Limb (tissue), 2 donors: Measurements from ENCODE around the gene BAHCC1.
A peak's percentile ranks its signal among the peaks of the same experiment; 100 is the strongest.

Experiments
- DNase-seq, 2 donors: peaks; one replicate each; pipeline ENCODE4 v3.0.0-alpha.2; 2016; ENCODE audit errors: extremely low spot score in 2 of 2

Gene BAHCC1

DNA sequence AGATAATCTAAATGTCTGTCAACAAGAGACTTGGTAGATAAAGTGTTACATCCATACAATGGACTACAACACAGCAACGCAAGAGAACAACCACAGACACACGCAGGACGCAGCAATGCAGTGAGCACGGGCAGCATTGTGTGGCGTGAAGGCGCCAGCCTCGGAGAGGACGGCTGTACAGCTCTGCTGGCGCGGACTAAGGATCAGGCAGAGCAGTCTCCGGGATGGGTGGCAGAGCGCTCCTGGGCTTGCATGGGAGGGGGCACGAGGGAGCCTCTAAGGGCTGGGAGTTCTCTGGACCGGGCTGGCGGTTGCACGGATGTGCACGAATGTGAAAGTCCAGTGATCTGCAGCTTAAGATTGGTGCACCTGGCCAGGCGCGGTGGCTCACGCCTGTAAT lies 82.9 kb downstream of the BAHCC1 start:
- no peak for DNase-seq

DNA sequence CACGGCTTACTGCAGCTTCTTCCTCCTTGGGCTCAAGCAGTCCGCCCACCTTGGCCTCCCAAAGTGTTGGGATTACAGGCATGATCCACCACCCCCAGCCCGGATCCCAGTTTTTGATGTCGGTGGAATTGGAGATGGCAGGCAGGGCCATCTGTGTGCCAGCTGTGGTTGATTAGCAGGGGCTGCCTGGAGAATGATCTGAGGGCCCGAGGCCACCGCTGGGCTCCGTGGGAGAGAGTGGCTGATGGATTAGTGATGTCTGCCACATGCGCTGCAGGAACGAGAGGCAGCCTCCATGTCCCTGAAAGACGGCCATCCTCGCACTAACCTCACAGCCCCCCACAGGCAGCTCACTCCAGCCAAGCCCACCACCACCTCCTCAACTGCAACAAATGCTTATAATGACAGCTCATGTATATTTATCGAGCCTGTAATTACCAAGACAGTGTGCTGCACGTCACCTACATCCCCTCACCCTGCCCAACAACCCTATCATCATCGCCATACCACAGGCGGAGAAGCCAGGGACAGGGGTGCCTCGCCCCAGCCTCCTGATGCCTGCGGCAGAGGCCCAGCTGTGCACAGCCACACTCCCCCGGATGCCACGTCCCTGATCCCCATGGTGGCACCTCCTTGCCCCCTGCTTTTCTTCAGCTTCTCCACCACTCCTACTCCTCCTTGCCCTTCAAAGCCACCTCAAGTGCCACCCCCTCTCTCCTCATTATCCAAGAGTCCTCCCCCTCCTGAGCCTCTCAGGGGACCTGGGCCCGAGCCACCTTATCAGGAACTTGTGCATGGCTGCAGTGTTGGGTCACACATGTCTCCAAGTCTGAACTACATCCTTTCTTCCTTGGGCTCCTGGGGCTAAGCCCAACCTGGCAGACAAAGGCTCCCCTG lies 84.2 kb downstream of the BAHCC1 start:
- DNase-seq: no peak

DNA sequence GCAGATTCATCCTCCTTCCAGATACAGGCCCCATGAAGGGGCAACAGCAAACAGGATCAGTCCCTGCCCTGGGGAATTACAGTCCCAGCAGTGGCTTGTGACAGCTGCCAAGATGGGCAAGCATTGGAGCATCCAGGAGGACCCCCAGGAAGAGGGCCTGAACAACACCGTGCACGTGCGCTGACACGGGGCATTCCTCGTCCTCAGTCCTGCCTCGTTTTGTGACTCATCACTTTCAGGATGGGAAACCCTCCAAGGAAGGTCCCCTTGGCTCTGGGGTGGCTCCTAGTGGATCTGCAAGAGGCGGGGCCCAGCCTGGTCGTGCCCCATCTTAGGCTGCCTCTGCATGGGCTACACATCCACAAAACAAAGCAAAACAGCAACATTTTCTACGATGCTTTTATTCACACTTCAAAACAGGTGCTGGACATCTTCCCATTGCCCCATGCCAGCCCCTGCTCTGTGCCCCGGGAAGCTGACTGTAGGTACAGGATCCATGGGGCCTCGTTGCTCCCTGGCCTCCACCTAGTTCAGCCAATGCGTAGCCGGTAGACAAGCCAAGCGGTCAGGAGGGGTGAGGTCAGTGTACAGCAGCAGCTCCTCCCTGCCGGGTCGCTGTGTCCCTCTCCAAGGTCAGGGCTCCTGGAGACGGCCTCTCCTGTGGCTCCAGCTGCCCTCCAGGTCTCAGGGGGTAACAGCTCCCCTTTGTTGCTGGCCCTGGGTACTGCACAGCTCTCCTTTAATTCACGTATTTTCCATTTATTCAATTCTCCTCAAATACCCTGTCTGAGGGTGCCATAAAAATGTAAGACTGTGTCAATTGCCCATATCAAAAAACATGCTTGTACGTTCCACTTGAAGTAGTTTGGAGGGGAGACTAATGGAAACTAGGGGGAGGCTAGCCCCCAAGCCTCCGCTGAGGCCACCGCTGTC lies 85.1 kb downstream of the BAHCC1 start:
- DNase-seq: no peak

DNA sequence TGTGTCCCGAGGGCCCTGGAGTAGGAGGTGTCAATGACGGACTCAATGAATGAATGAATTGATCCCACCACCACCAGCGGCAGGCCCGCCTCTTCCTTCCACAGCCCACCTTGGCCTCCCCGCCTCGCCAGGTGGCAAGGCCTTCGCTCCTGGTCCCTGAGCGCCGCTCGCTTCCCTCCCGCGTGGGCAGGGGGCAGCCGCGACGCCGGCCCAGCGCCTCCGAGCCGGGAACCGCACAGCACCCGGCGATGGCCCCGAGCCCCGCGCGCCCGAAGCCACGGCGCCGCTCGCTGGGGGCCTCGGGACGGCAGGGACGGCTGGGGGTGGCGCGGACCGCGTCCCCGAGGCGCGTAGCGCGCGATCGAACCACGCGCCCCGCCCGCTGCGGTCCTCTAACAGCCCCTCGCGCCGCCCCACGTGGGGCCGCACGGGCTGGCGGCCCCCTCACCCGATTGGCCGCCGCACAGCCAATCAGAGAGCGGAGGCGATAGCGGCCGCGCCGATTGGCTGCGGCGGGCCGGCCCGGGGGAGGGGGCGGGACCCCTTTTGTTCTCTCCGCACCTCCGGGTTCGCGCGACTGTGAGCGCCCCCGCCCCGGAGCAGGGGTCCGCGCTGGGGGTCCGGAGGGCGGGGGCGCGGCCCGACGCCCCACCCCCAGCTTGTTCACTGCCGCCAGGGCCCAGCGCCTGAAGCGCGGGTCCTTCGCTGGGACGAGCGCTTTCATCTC lies 86.0 kb downstream of the BAHCC1 start:
- peak; percentile 91 to 92 for DNase-seq

DNA sequence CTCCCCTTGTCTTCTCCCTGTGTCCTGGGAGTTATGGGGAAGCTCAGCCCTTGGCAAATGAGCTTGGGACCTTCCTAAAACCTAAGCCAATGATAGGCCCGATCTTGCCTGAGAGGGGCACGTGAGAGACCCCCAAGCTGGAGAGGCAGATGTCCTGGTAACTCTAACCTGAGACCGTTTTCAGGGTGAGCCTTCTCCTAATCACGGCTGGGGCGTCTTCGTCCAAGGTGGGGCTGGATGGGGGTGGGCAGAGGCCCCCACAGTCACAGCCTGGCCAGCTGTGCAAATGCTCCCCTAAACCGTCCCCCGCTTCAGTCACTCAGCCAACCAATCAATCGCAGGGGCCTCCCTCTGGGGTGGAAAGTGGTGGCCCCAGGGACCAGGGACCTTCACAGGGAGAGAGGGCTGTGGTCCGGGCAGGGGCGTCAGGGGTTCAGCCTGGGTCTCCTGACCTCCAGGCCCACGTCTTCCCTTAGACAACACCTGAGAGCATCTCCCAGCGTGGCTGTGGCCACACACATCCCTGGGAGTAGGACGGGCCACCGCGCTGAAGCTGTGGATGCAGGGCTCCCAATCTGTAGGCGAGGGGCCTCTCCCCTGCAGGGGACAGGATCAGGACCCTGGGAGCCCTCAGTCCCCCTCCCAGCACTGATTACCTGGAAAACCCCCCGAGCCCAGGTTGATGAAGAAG lies 86.7 kb downstream of the BAHCC1 start:
- no peak for DNase-seq

DNA sequence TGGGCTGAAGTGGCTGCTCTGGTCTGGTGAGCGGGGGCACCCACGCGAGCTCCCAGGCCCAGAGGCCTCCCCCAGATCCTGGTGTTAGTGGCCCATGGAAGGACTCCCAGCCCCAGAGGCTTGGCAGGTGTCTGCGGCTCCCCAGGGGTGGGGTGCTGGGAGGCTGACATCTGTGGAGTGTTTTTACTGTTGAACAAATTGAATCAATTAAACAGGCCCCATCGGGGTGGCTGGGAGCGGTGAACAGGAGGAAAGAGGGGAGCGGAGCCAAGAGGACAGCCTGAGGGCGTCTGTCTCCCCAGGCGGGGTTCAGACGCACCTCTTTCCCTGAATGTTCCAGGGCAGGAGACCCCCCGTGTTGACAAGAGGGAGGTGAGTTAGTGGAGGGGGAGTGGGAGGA lies 87.4 kb downstream of the BAHCC1 start:
- no peak for DNase-seq

DNA sequence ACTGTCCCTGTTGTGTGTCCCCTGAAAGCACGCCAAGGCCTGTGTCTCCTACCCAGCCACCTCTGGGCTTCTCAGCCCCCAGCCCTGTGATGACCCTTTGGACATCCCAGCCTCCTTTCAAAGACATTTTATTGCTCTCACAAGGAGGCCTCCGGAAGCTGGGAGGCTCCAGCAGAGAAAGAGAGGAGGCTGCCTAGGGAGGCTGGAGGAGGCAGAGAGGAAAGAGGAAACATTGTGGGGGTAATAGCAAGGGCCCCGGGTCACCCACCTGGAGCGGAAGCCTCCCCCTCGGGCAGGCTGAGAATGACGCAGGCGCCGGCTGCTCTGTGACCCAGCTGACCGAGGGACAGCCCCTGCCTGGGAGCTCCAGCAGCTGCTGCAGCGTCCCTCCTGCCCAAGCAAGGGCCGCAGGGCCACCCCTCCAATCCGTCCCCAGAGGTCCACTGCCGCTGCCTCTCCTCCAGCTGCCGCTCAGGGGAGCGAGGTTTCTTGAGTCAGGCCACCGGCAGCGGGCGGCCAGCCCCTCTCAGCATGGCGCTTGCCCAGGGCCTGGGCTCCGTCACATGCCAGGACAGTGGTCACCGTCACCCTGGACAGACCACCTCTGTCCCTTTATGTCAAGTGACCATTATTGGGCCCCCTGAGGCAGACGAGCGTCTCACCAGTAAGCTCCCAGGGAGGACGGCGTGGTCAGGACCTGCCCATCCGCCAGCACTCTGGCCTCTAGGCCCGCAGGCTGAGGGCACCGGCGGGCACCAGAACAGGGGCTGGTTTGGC lies 88.0 kb downstream of the BAHCC1 start:
- DNase-seq: peak in 1 of 2 donors; percentile 65

DNA sequence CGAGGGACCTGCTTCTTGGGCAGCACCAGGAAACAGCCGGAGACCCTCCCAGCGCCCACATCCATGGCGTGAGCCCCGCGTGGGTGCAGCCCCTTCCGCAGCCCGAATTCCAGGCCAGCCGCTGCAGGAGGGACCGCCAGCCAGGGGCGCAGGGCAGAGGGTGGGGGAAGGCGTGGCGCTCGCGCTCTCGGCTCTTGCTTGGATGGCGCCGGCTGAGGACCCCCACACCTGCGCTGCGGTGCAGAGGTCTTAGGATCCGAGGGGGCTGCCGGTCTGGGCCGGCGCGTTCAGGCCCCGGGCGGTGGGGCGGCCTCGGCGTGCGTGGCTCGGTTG lies 88.6 kb downstream of the BAHCC1 start:
- DNase-seq: no peak

DNA sequence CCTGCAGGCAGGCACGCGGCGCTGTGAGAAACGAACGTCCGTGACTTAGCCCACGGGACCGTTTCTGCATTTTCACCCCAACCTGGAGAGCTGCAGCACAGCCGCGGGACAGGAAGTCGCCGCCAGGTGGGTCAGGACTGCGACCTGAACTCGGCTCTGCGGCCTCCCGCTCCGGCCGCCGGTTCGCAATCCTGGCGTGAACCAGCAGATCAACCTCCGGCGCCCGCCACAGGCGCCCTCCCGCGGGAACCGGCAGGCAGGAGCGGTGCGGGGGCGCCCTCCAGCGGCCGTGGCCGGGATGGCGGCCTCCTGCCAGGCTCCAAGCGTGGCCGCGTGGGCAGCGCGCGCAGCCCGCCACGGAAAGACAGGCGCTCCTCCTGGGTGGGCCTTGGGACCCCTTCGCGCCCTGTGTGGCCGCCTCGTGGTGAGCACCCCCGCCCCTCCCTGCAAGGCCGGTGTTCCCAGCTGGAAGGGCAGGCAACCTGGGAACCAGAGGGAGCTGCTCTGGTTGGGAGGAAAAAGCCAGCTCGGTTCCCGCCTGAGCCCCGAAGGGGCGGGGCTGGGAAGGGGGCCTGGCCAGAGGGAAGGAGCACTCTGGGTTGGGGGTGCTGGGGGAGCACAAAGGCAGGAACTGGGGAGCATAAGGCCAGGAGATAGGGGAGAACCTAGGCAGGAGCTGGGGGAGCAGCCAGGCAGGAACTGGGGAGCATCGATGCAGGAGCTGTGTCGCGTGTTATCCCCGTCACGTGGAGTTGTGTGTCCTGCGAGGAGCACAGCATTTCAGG lies 89.1 kb downstream of the BAHCC1 start:
- peak; percentile 88 to 94 for DNase-seq

DNA sequence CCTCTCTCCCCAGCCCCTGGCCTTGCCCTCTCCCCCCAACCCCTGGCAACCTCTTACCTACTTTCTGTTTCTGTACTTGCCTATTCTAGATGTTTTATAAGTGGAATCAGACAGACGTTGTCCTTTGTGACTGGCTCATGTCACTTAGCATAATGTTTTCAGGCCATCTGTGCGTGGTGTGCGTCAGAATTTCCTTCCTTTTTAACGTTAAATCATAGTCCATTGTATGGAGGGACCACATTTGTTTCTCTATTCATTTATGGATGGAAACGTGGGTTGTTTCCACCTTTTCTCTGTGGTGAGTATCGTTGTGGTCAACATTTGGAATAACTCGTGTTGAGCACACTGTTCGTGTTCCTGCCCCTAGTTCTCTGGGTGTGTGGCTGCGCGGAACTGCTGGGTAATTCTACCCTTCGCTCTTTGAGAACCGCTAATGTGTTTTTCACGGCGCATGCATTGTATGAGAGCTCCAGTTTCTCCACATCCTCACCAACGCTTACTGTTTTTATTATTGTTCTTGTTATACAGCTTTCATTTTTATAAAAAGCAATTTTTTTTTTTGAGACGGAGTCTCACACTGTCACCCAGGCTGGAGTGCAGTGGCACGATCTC lies 91.0 kb downstream of the BAHCC1 start:
- no peak for DNase-seq

DNA sequence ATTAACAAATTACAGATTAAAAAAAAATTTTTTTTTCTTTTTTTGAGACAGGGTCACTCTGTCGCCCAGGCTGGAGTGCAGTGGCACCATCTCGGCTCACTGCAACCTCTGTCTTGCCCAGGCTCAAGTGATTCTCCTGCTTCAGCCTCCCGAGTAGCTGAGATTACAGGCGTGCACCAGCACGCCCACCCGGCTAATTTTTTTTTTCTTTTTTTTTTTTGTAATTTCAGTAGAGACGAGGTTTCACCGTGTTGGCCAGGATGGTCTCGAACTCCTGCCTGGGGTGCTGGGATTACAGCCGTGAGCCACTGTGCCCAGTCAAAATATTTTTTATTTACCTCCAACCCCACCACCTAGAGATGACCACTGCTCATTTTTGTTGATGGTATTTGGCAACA lies 91.8 kb downstream of the BAHCC1 start:
- no peak for DNase-seq

DNA sequence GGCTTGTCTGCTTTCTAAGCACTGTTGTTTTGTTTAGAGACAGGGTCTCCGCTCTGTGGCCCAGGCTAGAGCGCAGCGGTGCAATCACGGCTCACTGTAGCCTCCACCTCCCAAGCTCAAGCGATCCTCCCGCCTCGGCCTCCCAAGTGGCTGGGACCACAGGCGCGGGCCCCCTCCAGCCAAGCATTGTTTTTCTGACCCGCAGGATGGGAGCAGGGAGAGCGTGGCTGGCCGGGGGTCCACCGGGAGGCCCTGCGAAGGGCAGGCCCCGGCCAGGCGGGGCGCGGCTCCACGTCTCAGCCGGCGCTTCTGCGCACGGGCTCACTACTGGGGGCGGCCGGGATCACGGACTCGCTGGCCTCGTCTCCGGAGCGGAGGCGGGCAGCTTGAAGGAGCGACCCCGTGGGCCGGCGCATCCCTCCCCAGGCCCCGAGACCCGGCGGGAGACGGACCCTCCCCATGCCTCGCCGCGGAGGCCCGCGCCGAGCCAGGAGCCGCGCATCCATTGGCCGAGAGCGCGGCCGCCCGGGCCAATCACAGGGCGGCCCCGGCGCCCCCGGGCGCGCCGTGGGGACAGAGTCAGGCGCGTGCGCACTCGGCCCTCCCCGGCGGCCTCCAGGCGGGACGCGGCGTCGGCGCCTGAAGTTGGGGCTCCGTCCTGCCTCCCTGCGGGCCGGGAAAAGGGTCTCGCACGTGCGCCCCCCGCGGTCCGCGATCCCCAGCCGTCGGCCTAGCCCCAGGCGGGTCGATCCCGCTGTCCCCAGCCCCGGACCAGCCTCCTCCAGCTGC lies 92.4 kb downstream of the BAHCC1 start:
- DNase-seq: peak; percentile 83 to 89

DNA sequence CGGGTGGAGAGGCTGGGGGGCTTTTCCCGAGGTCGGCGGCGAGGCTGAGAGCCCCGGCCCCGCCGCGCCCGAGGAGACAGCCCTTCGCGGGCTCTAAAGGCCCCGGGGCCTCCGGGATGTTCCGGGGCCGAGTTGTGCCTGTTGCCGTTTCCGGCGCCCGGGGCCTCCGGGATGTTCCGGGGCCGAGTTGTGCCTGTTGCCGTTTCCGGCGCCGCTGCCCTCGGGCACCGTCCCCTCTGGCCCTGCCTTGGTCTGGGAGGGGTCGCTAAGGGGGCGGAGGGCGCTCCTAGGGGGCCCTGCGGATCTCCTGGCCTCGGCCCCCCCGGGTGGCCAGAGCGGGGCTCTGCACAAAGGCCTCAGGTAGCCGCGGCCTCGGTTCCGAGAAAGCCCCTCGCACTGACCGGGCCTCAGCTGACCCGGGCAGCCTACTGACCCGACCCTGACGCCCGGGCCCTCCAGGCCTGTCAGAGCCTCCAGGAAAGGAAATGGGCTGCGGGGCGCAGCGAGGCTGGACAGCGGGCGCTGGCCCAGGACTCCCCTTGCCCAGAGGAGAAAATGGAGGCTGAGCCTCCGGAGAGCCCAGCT lies 93.1 kb downstream of the BAHCC1 start:
- DNase-seq: peak in 1 of 2 donors; percentile 58

DNA sequence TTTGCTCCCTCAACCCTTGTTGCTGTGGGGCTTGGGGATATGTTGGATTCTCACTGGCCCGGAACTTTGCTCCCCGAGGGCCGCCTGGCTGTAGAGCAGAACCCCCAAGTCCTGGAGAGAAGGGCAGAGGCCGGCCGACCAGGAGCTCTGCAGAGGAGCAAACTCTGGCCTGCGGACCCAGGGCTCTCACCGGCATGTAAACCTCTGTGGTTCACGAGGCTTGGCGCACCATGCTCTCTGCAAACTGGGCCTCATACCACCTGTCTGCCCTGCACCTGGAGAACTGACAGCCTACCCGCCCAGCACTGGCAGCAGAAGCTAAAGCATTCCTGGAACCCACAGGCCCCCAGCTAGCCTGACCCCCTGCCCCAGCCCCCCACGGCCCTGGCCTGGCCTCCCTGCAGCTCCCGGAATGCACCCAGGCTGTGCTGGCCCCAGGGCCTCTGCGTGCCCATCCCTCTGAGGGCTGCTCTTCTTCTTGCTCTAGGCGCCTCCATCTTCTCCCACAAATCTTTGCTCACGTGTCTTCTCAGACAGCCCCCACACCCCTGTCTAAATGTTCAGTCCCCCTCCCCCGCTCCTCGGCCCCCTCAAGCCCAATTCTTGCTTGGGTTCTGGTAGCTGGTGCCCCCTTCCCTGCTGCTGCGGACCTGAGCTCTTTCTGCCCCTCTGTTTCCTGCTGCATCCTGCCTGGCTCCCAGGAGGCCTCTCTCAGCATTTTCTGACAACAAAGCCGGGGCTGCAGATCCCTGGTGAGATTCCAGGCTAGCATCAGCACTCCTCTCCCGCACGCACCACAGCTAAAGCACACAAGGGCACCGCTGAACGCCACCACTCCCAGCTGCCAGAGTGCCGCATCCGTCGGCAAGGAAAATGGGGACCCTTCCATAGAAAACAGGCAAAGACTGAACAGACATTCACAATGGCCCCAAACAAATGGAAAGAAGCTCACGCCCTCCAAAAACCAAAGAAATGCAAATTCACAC lies 94.0 kb downstream of the BAHCC1 start:
- DNase-seq: peak in 1 of 2 donors; percentile 58

DNA sequence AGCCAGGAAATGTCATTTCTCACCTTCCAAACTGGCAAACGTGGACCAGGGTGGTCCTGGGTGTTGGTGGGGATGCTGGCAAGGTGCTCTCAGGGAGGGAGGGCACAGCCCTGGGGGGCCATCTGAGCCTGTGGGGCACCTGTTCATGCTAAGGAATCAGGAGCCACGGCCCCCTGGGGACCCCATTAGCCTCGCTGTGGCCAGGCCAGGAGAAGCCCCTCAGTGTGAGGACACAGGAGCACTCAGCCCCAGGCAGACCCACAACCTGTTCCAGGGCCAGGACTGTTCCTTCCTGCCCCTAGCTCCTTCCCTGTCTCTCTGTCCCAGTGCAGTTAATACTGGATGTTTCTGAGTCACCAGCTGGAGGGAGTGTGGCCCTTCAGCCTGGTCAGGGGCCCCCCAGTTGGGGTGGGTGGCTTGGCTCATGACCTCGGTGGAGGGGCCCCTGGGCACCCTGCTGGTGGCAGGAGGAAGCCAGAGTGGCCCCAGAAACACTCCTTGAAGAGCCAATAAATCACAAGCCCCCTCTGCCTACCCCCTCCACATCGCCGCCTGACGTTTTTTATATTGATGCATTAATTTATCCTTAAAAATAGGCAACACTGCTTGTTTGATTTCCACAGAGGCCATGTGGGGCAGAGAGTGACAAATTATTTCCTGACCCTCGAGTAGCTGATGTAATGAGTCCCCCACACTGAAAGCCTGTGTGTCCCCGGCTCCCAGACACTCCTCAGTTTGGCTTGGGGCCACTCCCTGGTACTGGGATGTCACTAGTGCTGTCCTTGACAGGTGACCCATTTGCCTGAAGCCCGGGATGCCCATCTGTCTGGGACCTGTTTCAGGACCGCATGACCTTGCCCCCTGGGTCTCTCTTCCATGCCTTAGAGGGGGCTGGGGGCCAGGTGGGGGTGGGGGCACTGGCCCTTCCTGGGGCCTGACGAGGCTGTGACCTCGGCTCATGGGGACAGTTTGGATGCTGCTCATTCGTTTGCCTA lies 95.0 kb downstream of the BAHCC1 start:
- DNase-seq: peak in 1 of 2 donors; percentile 39
